NCI-H2171 (cell line): ENCODE measurements around the gene TENM4.

Experiments
- DNase-seq: peaks from one replicate; lab custom pipeline; 2025; lab: John Stamatoyannopoulos, UW

The TENM4 gene

GRCh38 chr11:79113054-79113690 lies 327.7 kb downstream of the TENM4 start:
- no peak for DNase-seq

GRCh38 chr11:79110796-79111195 lies 330.0 kb downstream of the TENM4 start:
- no peak for DNase-seq

DNA sequence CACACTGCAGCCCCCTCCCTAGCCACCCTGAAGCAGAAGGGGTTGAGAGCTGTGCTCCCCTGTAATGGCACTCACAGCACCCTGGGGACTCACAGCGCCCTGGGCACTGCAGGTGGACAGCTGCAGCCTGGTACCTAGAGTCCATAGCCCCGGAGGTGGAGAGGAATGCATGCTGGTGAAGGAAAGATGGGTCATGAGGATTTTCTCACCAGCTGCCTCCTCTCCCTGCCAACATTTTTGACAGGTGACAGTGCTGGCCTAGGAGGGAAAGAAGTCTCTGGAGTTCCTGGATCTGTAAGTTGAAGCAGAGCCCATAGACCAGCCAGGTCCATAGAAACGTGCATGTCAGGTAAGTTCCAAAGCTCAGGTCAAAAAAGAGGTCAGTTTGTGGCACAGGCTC lies 330.5 kb downstream of the TENM4 start:
- DNase-seq: no peak

DNA sequence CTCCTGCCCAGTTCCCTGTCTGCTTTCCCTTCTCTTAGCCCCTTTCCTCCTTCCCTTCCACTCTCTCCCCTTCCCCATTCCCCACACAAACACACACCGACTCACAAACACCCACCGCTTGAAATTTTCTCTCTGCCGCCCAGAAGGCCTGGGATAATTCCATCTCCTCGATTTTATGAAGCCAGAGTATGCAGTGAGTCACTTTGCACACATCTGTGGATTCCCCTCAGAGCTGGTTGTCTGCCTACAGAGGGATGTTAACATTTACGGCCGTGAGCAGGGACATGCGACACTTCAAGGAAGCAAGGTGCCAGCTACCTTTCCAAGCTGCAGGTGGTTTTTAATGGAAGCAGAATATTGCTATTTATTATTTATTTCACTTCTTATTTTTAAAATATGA lies 332.0 kb downstream of the TENM4 start:
- no peak for DNase-seq

- no peak for DNase-seq
These were observed 338.0 kb downstream of the TENM4 start for GRCh38 chr11:79102840-79103239.

DNA sequence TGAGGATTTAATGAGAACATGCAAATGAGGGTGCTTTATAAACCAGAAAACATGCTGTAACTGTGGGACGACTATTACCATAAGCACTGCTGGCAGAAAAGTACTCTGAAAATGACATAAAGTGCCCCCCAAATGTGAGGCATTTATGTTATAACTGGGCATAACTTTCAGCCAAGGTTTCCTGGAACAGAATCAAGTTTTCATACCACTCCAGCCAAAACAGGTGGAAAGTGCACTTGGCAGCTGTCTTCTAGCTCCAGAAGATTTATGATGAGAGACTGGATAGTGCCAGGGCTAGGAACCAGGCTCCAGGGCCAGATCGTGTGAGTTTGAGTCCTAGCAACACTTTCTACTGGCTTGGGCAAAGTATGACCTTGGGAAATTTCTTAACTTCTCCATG lies 339.2 kb downstream of the TENM4 start:
- DNase-seq: peak; percentile 22

DNA sequence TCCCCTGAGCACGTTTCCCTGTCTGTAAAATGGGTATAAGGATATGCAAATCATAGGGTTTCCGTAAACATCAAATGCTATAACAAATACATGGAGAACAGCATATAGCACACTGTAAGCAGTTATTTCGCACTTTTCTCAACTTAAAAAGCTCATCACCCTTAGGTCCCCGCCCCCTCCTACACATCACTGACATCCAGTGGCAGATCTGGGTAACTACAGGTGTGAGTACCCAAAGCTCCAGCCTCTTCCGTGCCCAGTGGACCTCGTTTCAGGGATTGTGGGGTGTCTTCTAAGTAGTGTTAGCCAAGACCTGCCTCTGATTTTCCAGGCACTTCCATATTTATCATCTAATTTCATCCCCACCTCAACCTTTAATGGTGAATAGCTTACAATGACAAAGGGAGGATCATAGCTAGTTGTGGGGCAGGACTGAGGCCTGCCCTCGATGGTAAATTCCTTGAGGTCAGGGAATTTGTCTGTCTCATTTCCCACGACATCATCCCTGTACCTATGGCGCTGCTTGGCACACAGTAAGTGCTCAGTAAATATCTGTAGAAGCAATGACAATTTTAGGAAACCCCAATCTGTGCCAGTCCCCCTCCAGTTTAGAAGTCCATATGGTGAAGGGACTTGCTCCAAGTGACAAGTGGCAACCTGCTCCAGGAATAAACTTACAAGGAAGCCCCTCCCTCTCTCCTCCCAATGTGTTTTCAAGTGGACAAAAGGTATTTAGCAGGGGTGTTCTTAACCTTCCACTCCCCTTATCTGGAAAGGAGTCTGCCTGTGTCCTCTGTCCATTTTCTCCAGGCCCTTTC lies 340.5 kb downstream of the TENM4 start:
- DNase-seq: no peak

- no peak for DNase-seq
These were observed 342.7 kb downstream of the TENM4 start for GRCh38 chr11:79098146-79098545.

DNA sequence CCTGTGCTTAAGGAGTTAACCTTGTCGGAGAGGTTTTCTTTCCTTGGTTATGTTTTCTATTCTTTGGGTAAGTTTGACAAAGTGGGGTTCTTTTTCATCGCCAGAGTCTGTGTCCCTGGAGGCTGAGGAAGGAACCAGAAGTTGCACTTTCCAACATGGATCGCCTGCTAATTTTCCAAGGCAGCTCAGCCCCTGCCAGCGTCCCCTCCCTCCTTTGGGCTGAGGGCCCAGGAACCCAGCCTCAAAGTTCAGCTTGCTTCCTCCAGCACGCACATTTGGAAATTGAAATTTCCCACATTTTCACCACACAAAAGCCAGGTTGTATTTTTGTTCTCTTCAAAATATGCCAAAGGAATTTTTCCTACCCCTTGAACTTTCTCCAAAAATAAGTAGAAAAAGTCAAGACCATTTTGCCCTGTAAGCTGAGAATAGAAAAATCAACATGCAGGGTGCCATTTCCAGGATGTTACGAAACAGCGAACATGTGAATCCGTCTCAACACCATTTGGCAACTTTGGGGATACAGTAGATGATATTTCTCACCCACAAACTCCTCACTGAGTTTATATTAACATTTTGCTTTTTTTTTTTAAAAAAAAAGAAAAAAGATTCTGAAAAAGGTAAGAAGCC lies 343.5 kb downstream of the TENM4 start:
- DNase-seq: no peak

GRCh38 chr11:79095424-79095823 lies 345.4 kb downstream of the TENM4 start:
- DNase-seq: no peak

GRCh38 chr11:79094616-79095015 lies 346.2 kb downstream of the TENM4 start:
- no peak for DNase-seq

DNA sequence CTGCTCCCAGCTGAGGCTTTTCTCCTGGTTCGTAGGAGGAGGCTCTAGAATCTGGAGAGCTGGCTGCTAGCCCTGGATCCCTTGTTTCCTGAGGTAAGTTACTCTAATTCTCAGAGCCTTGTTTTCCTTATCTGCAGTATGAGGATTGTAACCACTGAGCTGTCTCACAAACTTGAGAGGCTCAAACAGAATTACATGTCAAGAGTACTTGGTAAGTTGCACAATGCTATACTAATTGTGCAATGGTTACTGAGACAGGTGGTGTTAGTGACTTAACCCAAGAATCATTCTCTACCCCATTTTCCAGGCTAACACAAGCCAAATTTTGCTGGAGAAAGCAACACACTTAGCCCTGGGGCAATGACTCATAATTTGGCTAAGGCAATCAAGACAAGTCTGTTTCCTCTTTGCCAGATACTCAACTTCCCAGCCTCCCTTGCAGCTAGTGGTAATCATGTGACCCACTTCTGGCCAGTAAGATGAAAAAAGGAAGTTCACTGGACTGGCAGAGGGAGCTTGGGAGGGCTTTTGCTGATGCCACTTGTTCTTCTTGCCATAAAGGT lies 348.0 kb downstream of the TENM4 start:
- DNase-seq: no peak

- no peak for DNase-seq
These were observed 350.6 kb downstream of the TENM4 start for GRCh38 chr11:79090191-79090705.

DNA sequence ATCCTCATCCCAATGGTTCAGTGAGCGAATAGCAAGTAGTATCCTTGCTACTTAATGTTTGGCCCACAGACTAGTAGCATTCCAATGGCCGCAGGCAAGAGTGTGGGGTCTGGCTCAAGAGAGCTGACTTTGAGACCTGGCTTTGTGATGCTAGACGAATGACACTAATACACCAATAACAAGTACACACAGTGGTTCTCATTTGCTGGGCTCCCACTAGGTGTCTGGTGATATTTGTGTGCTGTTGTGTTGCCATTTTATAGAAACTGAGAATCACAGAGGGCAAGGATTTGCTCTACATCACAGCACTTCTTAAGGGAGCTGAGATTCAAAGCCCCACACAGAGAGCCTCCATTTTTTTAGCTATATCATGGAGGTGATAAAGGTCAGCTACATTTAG lies 351.2 kb downstream of the TENM4 start:
- no peak for DNase-seq

DNA sequence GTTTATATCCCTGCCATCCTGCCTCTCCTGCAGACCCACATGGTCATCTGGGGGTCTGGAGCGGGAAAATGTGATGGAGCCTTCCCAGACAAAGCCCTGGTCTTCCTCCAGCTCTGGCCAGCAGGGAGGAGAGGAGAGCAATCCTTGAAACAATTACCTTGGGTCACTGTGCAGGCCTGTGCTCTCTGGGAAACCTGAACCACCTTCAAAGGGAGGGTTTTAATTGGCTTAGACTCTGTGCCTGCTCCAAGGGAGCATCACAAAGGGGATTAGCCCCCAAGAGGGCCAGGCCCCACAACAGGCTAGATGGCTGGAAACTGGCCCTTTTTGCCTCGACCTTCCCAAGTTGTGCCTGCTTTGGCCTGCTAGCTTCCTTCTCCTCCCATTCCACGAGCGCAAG lies 351.9 kb downstream of the TENM4 start:
- no peak for DNase-seq

GRCh38 chr11:79087961-79088318 lies 352.9 kb downstream of the TENM4 start:
- no peak for DNase-seq

DNA sequence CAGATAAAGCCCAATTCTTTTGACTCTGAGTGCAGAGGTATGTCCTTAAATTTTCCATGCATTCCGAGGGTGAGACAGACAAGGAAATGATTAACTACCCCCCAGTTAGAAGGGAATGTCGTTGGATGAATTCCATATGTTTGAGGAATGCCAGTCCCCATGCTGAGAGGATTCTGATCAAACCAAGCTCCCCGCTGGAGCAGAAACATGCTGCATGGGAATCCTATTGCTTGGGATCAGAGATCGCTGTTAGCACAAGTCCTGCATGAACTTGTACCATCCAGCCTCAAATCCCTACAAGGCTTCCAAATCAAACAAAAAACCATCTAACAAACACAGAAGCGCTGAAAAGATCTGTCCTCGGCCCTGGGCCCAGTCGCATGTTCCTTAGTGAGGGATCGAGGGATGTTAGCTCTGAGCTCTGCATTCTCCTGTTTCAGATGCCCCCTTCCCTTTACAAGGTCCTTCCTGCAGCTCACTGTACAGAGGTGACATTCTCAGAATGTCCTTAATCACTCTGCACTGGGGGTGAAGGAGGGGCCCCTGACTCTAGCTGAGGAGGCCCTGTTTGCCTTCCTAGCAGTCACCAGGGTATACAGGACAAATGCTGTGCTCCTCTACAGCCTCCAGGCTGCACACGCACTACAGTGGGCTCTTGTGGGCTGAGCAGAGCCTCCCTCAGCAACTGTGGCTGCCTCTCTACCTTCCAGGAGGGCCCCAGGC lies 353.4 kb downstream of the TENM4 start:
- DNase-seq: no peak

DNA sequence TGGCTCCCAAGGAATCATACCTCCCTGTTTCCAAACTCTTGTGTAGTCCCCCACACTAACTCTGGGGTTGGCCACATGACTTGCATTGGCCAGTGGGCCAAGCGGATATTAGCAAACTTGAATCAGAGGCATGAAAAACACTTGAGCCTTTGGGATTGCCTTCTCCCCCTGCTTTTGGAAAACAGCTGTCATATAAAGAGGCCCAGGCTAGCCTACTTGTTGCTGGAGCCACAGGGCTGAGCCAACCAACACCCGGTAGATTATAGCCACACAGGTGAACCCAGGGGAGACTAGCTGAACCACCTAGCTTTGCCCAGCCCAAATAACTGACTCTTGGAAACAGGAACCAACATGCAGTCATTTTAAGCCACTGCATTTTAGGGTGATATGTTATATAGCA lies 354.8 kb downstream of the TENM4 start:
- DNase-seq: no peak

- no peak for DNase-seq
These were observed 356.4 kb downstream of the TENM4 start for GRCh38 chr11:79084382-79084781.

- no peak for DNase-seq
These were observed 357.5 kb downstream of the TENM4 start for GRCh38 chr11:79083352-79083751.

- DNase-seq: no peak
These were observed 357.9 kb downstream of the TENM4 start for GRCh38 chr11:79082907-79083306.

DNA sequence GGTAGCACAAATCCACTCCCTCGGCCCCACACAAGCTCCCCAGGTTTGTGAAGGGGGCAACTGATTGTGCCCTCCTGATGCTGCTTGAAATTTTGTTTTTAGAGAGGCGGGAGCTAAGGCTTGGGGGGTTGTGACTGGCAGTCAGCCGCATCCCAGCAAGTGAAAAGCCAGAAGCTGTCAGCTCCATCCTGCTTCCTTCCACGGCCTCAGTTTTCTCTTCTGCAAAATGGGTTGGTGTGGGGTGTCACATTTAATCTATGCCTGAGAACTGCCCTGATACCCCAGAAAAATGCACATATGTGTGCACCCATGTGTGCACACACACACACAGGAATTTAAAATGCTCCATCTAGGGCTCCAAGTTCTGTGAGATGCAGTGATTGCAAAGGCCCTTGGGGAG lies 358.6 kb downstream of the TENM4 start:
- DNase-seq: no peak
